ENCODE data around the gene FFAR2. TPM values are rescaled to one million over a fixed set of nuclear protein-coding genes. Genes with fewer than 3 reads are reported as not detected.
"Not testable (repeated sequence)": the region's sequence is repeated elsewhere in the genome, so short reads cannot be mapped to it uniquely, and the experiment has no call there.

The FFAR2 gene
- total RNA-seq, 1 experiment from 2014 or later: not detected

DNA sequence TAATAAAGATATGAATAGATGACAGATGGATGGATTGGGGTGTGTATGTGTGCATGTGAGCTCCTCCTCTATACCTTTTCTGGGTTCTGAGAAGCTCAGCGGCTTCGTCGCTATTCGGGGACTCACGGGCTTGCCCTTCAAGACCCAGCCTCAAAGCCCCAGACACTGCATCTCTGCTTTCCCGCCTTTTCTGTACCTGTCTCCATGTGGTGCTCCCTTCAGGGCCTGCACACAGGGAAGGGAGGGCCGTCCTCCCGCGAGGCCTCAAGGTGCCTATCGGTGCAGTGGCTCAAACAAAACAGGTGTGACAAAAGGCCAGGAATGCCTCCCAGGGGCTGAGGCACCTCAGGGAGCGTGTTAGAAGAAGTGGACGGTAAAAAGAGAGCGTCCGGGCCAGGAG, 26.0 kb downstream of the FFAR2 start:
- H3K4me3 Mint-ChIP-seq: no peak overlapping the region
- no peak overlapping the region for H3K27ac ChIP-seq (ENCODE audit: insufficient read length, low read depth, low read length)
- H4K20me1 ChIP-seq (ENCODE audit: control insufficient read depth, insufficient read depth, insufficient read length): no peaks in the 10 kb centered on the region
- TF ChIP-seq, protein P1, sequence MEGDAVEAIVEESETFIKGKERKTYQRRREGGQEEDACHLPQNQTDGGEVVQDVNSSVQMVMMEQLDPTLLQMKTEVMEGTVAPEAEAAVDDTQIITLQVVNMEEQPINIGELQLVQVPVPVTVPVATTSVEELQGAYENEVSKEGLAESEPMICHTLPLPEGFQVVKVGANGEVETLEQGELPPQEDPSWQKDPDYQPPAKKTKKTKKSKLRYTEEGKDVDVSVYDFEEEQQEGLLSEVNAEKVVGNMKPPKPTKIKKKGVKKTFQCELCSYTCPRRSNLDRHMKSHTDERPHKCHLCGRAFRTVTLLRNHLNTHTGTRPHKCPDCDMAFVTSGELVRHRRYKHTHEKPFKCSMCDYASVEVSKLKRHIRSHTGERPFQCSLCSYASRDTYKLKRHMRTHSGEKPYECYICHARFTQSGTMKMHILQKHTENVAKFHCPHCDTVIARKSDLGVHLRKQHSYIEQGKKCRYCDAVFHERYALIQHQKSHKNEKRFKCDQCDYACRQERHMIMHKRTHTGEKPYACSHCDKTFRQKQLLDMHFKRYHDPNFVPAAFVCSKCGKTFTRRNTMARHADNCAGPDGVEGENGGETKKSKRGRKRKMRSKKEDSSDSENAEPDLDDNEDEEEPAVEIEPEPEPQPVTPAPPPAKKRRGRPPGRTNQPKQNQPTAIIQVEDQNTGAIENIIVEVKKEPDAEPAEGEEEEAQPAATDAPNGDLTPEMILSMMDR (conservative IDR thresholded peaks at IDR 0.05): no peak
- no peaks in the 10 kb centered on the region for H3K27me3 ChIP-seq (ENCODE audit: insufficient read depth, low read length)
- H3K9ac ChIP-seq (ENCODE audit: extremely low read depth, insufficient read length, low read length): no peak overlapping the region
- no peak overlapping the region for H3K4ac ChIP-seq (ENCODE audit: low read depth, low read length)
- no peak overlapping the region for H3K4me2 ChIP-seq (ENCODE audit: insufficient read depth, insufficient read length, low read length)
- DNase-seq: no peak
- H2AK5ac ChIP-seq (ENCODE audit: insufficient read length, low read length): no peak overlapping the region
- H3K23me2 ChIP-seq (ENCODE audit: insufficient read length, low read depth, low read length, poor library complexity, severe bottlenecking): no peaks in the 10 kb centered on the region
- H2AFZ ChIP-seq (ENCODE audit: low read length): no peak overlapping the region
- no peak overlapping the region for H3K14ac ChIP-seq (ENCODE audit: insufficient read depth, low read length)
- no peaks in the 10 kb centered on the region for H3K4me1 ChIP-seq (ENCODE audit: insufficient read depth, low read length)
- H2BK20ac ChIP-seq (ENCODE audit: low read depth, low read length, poor library complexity, severe bottlenecking): no peak overlapping the region
- no peak overlapping the region for H3K18ac ChIP-seq (ENCODE audit: insufficient read length, low read depth, low read length)
- no peaks in the 10 kb centered on the region for H3K9me3 ChIP-seq (ENCODE audit: control insufficient read depth, low read depth, low read length)
- no peaks in the 10 kb centered on the region for H3K79me2 ChIP-seq (ENCODE audit: insufficient read depth, low read length)
- H3K23ac ChIP-seq (ENCODE audit: insufficient read length, low read depth, low read length): no peak overlapping the region
- H3K9me3 Mint-ChIP-seq: no peaks in the 10 kb centered on the region
- no peaks in the 10 kb centered on the region for H3K36me3 Mint-ChIP-seq (ENCODE audit: insufficient read depth in 1 of 3, low read depth in 3 of 3)
- H2BK5ac ChIP-seq (ENCODE audit: insufficient read length, low read length): no peak overlapping the region
- H4K8ac ChIP-seq (replicated peaks; ENCODE audit: insufficient read length, low read depth, low read length): no peak overlapping the region
- no peak overlapping the region for H2BK12ac ChIP-seq (ENCODE audit: insufficient read length, low read depth, low read length)
- peaks cover 8% of the 10 kb centered on the region for H3K27me3 Mint-ChIP-seq (ENCODE audit: low read depth)
- H4K5ac ChIP-seq (ENCODE audit: insufficient read length, low read depth, low read length): no peak overlapping the region
- WGBS (ENCODE audit: extremely low coverage, insufficient read length, low lambda C conversion rate): no CpG with 5 or more reads among the region's 14 CpGs
- no peaks in the 10 kb centered on the region for H3K79me1 ChIP-seq (ENCODE audit: insufficient read depth, low read depth, low read length, poor library complexity, severe bottlenecking)
- H3K4me1 Mint-ChIP-seq: peaks cover 23 to 24% of the 10 kb centered on the region in 2 experiments
- H4K91ac ChIP-seq (ENCODE audit: insufficient read length, low read depth, low read length): no peak overlapping the region
- no peak overlapping the region for H2BK15ac ChIP-seq (ENCODE audit: low read depth, low read length)
- H2BK120ac ChIP-seq (ENCODE audit: low read depth, low read length, poor library complexity, severe bottlenecking): no peak overlapping the region
- no peak overlapping the region for H3K56ac ChIP-seq (ENCODE audit: insufficient read length, low read depth, low read length)
- no peak overlapping the region for H3K27ac Mint-ChIP-seq
- H3T11ph ChIP-seq (ENCODE audit: low read length): no peak overlapping the region

DNA sequence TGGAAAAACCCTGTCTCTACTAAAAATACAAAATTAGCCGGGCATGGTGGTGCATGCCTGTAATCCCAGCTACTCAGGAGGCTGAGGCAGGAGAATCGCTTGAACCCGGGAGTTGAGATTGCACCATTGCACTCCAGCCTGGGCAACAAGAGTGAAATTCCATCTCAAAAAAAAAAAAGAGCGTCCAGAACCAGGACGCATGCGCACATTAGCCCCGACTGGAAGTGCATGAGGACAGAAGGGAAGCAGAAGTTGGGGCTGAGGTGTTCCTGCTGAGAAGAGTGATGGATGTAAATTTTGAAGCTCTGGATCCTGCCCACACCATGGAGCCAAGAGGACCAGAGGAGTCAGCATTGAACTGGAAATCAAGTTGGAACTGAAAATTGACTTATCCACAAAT, 26.5 kb downstream of the FFAR2 start:
- H4K91ac ChIP-seq (ENCODE audit: insufficient read length, low read depth, low read length); H3K18ac ChIP-seq (ENCODE audit: insufficient read length, low read depth, low read length); H3K27me3 Mint-ChIP-seq (ENCODE audit: low read depth); H3K27ac ChIP-seq (ENCODE audit: insufficient read length, low read depth, low read length); H2BK5ac ChIP-seq (ENCODE audit: insufficient read length, low read length); DNase-seq; H3K4me2 ChIP-seq (ENCODE audit: insufficient read depth, insufficient read length, low read length); H3K4me1 ChIP-seq (ENCODE audit: insufficient read depth, low read length); H2BK15ac ChIP-seq (ENCODE audit: low read depth, low read length); H3K9me3 Mint-ChIP-seq; H3K27ac Mint-ChIP-seq; H3K27me3 ChIP-seq (ENCODE audit: insufficient read depth, low read length); H3T11ph ChIP-seq (ENCODE audit: low read length); H3K79me1 ChIP-seq (ENCODE audit: insufficient read depth, low read depth, low read length, poor library complexity, severe bottlenecking); H4K5ac ChIP-seq (ENCODE audit: insufficient read length, low read depth, low read length); H2AFZ ChIP-seq (ENCODE audit: low read length); H3K9ac ChIP-seq (ENCODE audit: extremely low read depth, insufficient read length, low read length); H2BK12ac ChIP-seq (ENCODE audit: insufficient read length, low read depth, low read length); H3K9me3 ChIP-seq (ENCODE audit: control insufficient read depth, low read depth, low read length); H2BK20ac ChIP-seq (ENCODE audit: low read depth, low read length, poor library complexity, severe bottlenecking); H3K23me2 ChIP-seq (ENCODE audit: insufficient read length, low read depth, low read length, poor library complexity, severe bottlenecking); H3K4me3 Mint-ChIP-seq; H3K36me3 Mint-ChIP-seq (ENCODE audit: insufficient read depth in 1 of 3, low read depth in 3 of 3); H3K23ac ChIP-seq (ENCODE audit: insufficient read length, low read depth, low read length); H4K20me1 ChIP-seq (ENCODE audit: control insufficient read depth, insufficient read depth, insufficient read length); H3K4ac ChIP-seq (ENCODE audit: low read depth, low read length); H3K56ac ChIP-seq (ENCODE audit: insufficient read length, low read depth, low read length); H4K8ac ChIP-seq (replicated peaks; ENCODE audit: insufficient read length, low read depth, low read length); H3K14ac ChIP-seq (ENCODE audit: insufficient read depth, low read length); H2BK120ac ChIP-seq (ENCODE audit: low read depth, low read length, poor library complexity, severe bottlenecking); H2AK5ac ChIP-seq (ENCODE audit: insufficient read length, low read length); H3K79me2 ChIP-seq (ENCODE audit: insufficient read depth, low read length): not testable (repeated sequence)
- WGBS (ENCODE audit: extremely low coverage, insufficient read length, low lambda C conversion rate): no CpG with 5 or more reads among the region's 7 CpGs
- peaks cover 23 to 24% of the 10 kb centered on the region in 2 experiments for H3K4me1 Mint-ChIP-seq

Data from H9 (cell line).